BJ (cell line): ENCODE data around the gene RSL24D1. TPM values are rescaled to one million over a fixed set of nuclear protein-coding genes. Genes with fewer than 3 reads are reported as not detected.

Experiments used
- CTCF ChIA-PET: fragments of 350-600 bp; formaldehyde crosslinking; extraction: SDS; loops from one replicate; lab custom pipeline; 2021; ENCODE audit warnings: antibody characterized with exemption, inconsistent platforms; lab: Yijun Ruan, JAX
- POLR2A ChIA-PET: fragments of 300-600 bp; sonication (Branson Sonifier 250); formaldehyde crosslinking; extraction: SDS; loops from one replicate; lab custom pipeline; 2021; ENCODE audit warnings: antibody characterized with exemption; lab: Charles Lee
- DNase-seq: peaks from one replicate; pipeline ENCODE4 v3.0.0-alpha.2; 2011; ENCODE audit warnings: low read depth
- H3K27me3 ChIP-seq: 2 replicates; pipeline ENCODE4 v1.6.0; 2011; ENCODE audit warnings: low read length; ENCODE audit not compliant: control insufficient read depth, insufficient read depth
- H3K36me3 ChIP-seq: 2 replicates; pipeline ENCODE4 v1.5.1; 2011; ENCODE audit warnings: low read length; ENCODE audit not compliant: control insufficient read depth, insufficient read depth
- H3K4me3 ChIP-seq: 2 replicates; pipeline ENCODE4 v1.5.1; 2011; ENCODE audit warnings: low read depth, mild to moderate bottlenecking, control low read depth, low read length
- polyA plus RNA-seq: library from polyadenylated mRNA; depleted of rRNA; stranded (reverse); fragments of >200 nt; gene quantifications from 2 replicates; pipeline ENCODE4 v1.2.3, GENCODE V29; 2011
- TF ChIP-seq, protein P1 (sequence below): IDR thresholded peaks from 2 replicates; pipeline ENCODE4 v1.5.1; 2011; ENCODE audit warnings: low read depth, mild to moderate bottlenecking, control low read depth, inconsistent platforms, low read length, moderate library complexity; ENCODE audit not compliant: insufficient read depth

RSL24D1 gene
- polyA plus RNA-seq, 1 experiment: 32.0 TPM

DNA sequence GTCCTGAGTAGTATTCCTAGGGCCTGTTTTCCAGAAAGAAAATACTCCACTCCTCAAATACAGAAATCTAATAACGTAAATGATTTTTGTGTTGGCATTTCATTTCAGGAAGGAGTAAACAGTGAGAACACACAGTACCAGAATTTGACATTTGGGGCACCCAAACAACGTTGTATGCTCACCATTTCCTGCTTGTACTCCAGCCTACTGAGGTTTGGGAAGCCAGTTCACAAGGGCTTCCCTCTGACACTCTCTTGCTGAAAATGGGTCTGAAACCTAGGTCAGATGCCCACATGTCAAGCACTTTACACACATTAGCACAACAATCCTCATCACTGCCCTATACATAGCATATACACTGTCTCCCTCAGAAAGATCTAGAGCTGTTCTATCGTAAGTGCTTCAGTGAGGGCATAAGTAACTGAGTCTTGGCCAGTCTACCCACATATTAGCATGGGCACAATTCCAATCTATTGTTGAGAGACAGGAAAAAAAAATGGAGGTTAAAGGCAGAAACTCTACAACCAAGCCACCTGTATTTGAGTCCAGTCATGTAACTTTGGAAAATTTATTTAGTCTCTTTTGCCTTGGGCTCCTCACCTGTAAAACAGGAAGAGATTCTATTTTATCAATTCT is 43.5 kb upstream of the RSL24D1 start:
- TF ChIP-seq, protein P1, sequence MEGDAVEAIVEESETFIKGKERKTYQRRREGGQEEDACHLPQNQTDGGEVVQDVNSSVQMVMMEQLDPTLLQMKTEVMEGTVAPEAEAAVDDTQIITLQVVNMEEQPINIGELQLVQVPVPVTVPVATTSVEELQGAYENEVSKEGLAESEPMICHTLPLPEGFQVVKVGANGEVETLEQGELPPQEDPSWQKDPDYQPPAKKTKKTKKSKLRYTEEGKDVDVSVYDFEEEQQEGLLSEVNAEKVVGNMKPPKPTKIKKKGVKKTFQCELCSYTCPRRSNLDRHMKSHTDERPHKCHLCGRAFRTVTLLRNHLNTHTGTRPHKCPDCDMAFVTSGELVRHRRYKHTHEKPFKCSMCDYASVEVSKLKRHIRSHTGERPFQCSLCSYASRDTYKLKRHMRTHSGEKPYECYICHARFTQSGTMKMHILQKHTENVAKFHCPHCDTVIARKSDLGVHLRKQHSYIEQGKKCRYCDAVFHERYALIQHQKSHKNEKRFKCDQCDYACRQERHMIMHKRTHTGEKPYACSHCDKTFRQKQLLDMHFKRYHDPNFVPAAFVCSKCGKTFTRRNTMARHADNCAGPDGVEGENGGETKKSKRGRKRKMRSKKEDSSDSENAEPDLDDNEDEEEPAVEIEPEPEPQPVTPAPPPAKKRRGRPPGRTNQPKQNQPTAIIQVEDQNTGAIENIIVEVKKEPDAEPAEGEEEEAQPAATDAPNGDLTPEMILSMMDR: no peak
- Histone ChIP-seq H3K36me3 (no peaks in the 10 kb centered on the region), H3K4me3 (no peak overlapping the region), H3K27me3 (no peaks in the 10 kb centered on the region)
- no peak for DNase-seq
- ChIA-PET POLR2A (no interaction called here), CTCF (interaction anchor here (0.9 kb wide), 1 partner anchor 50 kb away, joined by 3 read pairs; no protein-coding TSS in a partner anchor)

DNA sequence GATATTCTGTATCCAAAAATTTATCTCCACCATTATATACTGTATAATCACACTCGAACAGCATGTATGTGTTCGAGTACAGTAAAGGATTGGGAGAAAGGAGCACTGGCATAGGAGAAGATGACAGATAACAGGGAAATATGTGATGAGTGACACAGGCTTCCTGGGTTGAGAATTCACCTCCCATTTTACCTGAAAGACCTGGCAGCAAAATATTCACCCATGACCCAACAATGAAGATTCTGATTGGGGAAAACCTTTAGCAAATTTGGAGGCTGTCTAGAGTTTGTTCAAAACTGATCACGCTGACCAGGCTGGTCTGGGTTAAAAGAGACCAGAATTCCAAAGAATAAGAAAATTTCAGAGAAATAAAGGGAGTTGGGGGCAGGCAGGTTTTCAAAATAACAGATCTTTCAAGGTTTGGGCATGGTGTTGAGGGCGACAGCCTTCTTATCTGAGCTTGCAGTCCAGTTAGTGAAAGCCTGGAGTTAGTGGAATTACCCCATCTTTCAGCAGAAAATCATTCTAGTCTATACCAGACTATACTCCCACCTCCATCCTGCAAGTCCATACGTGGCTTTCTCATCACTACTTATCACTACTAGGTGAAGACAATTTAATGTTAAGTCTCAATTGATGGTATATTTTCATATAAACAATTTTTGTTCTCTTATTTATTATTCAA is 42.8 kb upstream of the RSL24D1 start:
- TF ChIP-seq, protein P1: no peak
- CTCF ChIA-PET: no interaction called here
- Histone ChIP-seq H3K27me3 (no peaks in the 10 kb centered on the region), H3K36me3 (no peaks in the 10 kb centered on the region), H3K4me3 (no peak overlapping the region)
- DNase-seq: no peak
- POLR2A ChIA-PET: no interaction called here

DNA sequence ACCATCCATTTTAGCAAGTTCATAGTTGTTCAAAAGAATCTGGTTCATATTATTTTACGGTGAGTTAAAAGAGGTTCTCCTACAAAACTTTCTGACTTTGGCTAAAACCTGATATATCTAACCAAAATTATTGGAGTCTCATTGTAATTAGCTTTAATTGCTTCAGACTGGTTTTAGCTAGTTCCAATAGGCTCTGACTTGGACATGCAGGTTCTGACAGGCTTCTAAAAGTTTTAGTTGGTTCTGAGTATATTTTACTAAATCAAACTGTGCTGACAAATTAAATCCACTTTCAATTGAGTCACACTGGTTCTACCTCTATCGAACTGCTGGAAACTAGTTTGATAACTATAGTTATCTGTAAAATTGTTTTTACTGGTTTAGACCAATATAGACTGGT is 42.1 kb upstream of the RSL24D1 start:
- no peak overlapping the region for H3K4me3 ChIP-seq
- CTCF ChIA-PET: no interaction called here
- no peaks in the 10 kb centered on the region for H3K27me3 ChIP-seq
- no peaks in the 10 kb centered on the region for H3K36me3 ChIP-seq
- TF ChIP-seq, protein P1: no peak
- DNase-seq: no peak
- POLR2A ChIA-PET: no interaction called here

DNA sequence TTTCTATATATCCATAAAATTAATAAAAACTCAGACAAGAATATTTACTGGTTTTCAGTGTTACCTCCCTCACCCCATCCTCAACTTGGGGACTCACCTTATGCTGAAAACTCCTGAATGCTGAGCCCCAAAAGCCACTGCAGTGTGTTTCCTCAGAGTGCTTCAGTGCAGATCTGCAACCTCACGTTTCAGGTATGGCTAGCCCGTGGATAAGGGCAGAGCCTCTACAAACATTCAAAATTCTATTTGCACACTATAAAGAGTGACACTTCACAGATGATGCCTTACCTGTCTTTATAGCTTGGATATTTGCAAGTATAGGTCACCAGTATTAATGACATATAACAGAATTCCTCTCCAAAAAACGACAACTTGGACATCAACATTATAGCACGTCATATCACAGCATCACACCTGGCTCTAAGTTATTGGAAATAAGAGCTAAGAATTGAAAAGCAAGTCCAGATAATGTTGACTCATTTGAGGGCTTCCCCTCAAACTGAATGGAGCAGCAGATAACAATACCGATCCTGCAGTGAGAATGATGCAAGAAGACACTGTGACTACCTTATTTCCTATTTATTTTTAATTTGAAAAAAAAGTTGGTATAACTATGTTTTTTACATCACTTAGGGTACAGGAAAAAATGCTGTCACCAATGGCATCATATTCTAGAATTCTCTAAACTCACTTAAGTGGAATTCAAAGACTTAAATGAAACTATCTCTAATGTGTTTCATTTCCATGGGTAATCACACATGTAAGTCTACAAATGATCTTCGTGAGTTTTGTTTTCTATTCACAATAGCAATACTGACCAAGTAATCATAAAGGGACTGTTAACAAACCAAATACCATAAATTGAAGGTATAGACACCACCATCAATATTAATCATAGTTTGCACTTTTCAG is 40.7 kb upstream of the RSL24D1 start:
- Histone ChIP-seq H3K36me3 (no peaks in the 10 kb centered on the region), H3K27me3 (no peaks in the 10 kb centered on the region), H3K4me3 (no peak overlapping the region)
- TF ChIP-seq, protein P1: no peak
- ChIA-PET POLR2A (no interaction called here), CTCF (interaction anchor here (1.0 to 1.3 kb wide), 4 partner anchors 12 to 31 kb away, joined by 3 to 4 read pairs (median 3); no protein-coding TSS in a partner anchor)
- no peak for DNase-seq
